Mesodermal cell (in vitro differentiated cells): ENCODE results near the gene MIEN1.
A peak's percentile ranks its signal among the peaks of the same experiment; 100 is the strongest.
"Not testable (repeated sequence)": the region's sequence is repeated elsewhere in the genome, so short reads cannot be mapped to it uniquely, and the experiment has no call there.

Experiments used
- H3K27ac ChIP-seq: 2 replicates; pipeline ENCODE4 v1.7.0; 2013; ENCODE audit warnings: mild to moderate bottlenecking, low read depth, low read length, moderate library complexity; ENCODE audit not compliant: severe bottlenecking
- H3K36me3 ChIP-seq: 2 replicates; pipeline ENCODE4 v1.7.1; 2013; ENCODE audit warnings: mild to moderate bottlenecking, low read length, moderate library complexity; ENCODE audit not compliant: control insufficient read depth, insufficient read depth
- H3K4me1 ChIP-seq: one replicate; pipeline ENCODE4 v1.7.1; 2013; ENCODE audit warnings: mild to moderate bottlenecking, low read length; ENCODE audit not compliant: insufficient read depth, control insufficient read depth, poor library complexity, severe bottlenecking
- H3K4me3 ChIP-seq: 2 replicates; pipeline ENCODE4 v1.7.0; 2013; ENCODE audit warnings: low read length, control low read depth, mild to moderate bottlenecking; ENCODE audit not compliant: insufficient read depth, poor library complexity, severe bottlenecking; ENCODE audit errors: extremely low read depth
- H3K9me3 ChIP-seq: 2 replicates; pipeline ENCODE4 v1.7.1; 2013; ENCODE audit warnings: mild to moderate bottlenecking, low read length, moderate library complexity; ENCODE audit not compliant: control insufficient read depth
- WGBS, 2 experiments: methylation state at CpG; one replicate each; pipeline ENCODE4 v1.1.5; 2013; ENCODE audit warnings: missing lambda C conversion rate in 2 of 2; ENCODE audit not compliant: insufficient coverage in 2 of 2; 5-methylcytosine and 5-hydroxymethylcytosine counted together

Gene MIEN1

GRCh38 chr17:39738568-39738901, 8.2 kb upstream of the MIEN1 start:
- H3K27ac ChIP-seq: no peak overlapping the region
- H3K4me3 ChIP-seq: peak overlapping the region; percentile 19
- 0 to 5% methylated on average over 5 to 6 of the region's 13 CpGs for WGBS, 2 experiments
- no peaks in the 10 kb centered on the region for H3K9me3 ChIP-seq
- H3K4me1 ChIP-seq: peaks cover 22% of the 10 kb centered on the region
- H3K36me3 ChIP-seq: no peaks in the 10 kb centered on the region

- no peak within 1 kb of the TSS for H3K27ac ChIP-seq
- peak within 1 kb of the TSS; percentile 19 for H3K4me3 ChIP-seq
- no peaks in the 10 kb centered on the region for H3K9me3 ChIP-seq
- H3K36me3 ChIP-seq: no peaks in the 10 kb centered on the region
- 11 to 16% methylated on average over 18 to 22 of the region's 34 CpGs for WGBS, 2 experiments
- peaks cover 22% of the 10 kb centered on the region for H3K4me1 ChIP-seq
Observed at GRCh38 chr17:39737760-39738567, 7.6 kb upstream of the MIEN1 start, which contains the start of gene GRB7. GRB7 (plus strand) TSS chr17:39737938; CDS start chr17:39742302, 4,364 bp downstream.

- no peaks in the 10 kb centered on the region for H3K36me3 ChIP-seq
- peaks cover 22% of the 10 kb centered on the region for H3K4me1 ChIP-seq
- H3K9me3 ChIP-seq: no peaks in the 10 kb centered on the region
- WGBS, 2 experiments: 65 to 91% methylated on average over 6 to 7 of the region's 13 CpGs
- H3K27ac ChIP-seq: no peak overlapping the region
- no peak overlapping the region for H3K4me3 ChIP-seq
Observed at GRCh38 chr17:39737206-39737759, 7.0 kb upstream of the MIEN1 start.

GRCh38 chr17:39736319-39737165, 6.2 kb upstream of the MIEN1 start:
- no peaks in the 10 kb centered on the region for H3K9me3 ChIP-seq
- no peak overlapping the region for H3K27ac ChIP-seq
- no peaks in the 10 kb centered on the region for H3K36me3 ChIP-seq
- 58 to 84% methylated on average over 6 to 10 of the region's 10 CpGs for WGBS, 2 experiments
- H3K4me3 ChIP-seq: no peak overlapping the region
- H3K4me1 ChIP-seq: peaks cover 21% of the 10 kb centered on the region

GRCh38 chr17:39735882-39736281, 5.5 kb upstream of the MIEN1 start:
- Histone ChIP-seq H3K36me3 (no peaks in the 10 kb centered on the region), H3K9me3 (no peaks in the 10 kb centered on the region), H3K27ac (no peak overlapping the region), H3K4me3 (no peak overlapping the region), H3K4me1 (peaks cover 15% of the 10 kb centered on the region)
- 88 to 97% methylated on average over 2 of the region's 2 CpGs for WGBS, 2 experiments

- H3K9me3 ChIP-seq: no peaks in the 10 kb centered on the region
- WGBS, 2 experiments: 100% methylated on average over 3 of the region's 3 CpGs; no CpG with 5 or more reads in 1 of the 2 experiments
- no peak overlapping the region for H3K27ac ChIP-seq
- H3K4me1 ChIP-seq: no peaks in the 10 kb centered on the region
- no peak overlapping the region for H3K4me3 ChIP-seq
- peaks cover 18% of the 10 kb centered on the region for H3K36me3 ChIP-seq
Observed at GRCh38 chr17:39732586-39732985, 2.3 kb upstream of the MIEN1 start.

- Histone ChIP-seq H3K4me1 (no peaks in the 10 kb centered on the region), H3K36me3 (peaks cover 44% of the 10 kb centered on the region), H3K9me3 (no peaks in the 10 kb centered on the region), H3K4me3 (peak overlapping the region; percentile 67), H3K27ac (no peak overlapping the region)
- WGBS, 2 experiments: 90 to 98% methylated on average over 3 to 4 of the region's 6 CpGs
Observed at GRCh38 chr17:39729280-39729851, 966 bp downstream of the MIEN1 start.

GRCh38 chr17:39727556-39727955, 2.8 kb downstream of the MIEN1 start:
- no peaks in the 10 kb centered on the region for H3K4me1 ChIP-seq
- WGBS, 2 experiments: 88 to 92% methylated on average over 9 of the region's 10 CpGs
- no peak overlapping the region for H3K4me3 ChIP-seq
- H3K27ac ChIP-seq: no peak overlapping the region
- peaks cover 53% of the 10 kb centered on the region for H3K36me3 ChIP-seq
- no peaks in the 10 kb centered on the region for H3K9me3 ChIP-seq

- WGBS, 2 experiments: 96 to 98% methylated on average over 7 to 8 of the region's 9 CpGs
Observed at GRCh38 chr17:39726617-39727016, 3.7 kb downstream of the MIEN1 start.

GRCh38 chr17:39725923-39726322, 4.4 kb downstream of the MIEN1 start:
- WGBS, 2 experiments: no CpG with 5 or more reads among the region's 1 CpG
- peaks cover 60% of the 10 kb centered on the region for H3K36me3 ChIP-seq
- H3K9me3 ChIP-seq: not testable (repeated sequence)

More at GRCh38 chr17:39726617-39727016, 3.7 kb downstream of the MIEN1 start:
- Histone ChIP-seq H3K4me1 (no peaks in the 10 kb centered on the region), H3K27ac (no peak overlapping the region), H3K36me3 (peaks cover 60% of the 10 kb centered on the region), H3K9me3 (no peaks in the 10 kb centered on the region), H3K4me3 (no peak overlapping the region)

More at GRCh38 chr17:39725923-39726322, 4.4 kb downstream of the MIEN1 start:
- not testable (repeated sequence) for H3K27ac ChIP-seq, H3K4me3 ChIP-seq, H3K4me1 ChIP-seq
